B cell (primary cell): ENCODE measurements around the gene LRRC47.

Source experiments
- EZH2 ChIP-seq: IDR thresholded peaks from 2 replicates; pipeline ENCODE4 v1.6.1; 2012; ENCODE audit warnings: borderline replicate concordance, low read depth, mild to moderate bottlenecking, moderate library complexity, low read length; ENCODE audit not compliant: insufficient read depth, poor library complexity, severe bottlenecking
- TF ChIP-seq, protein P1 (sequence below): fragments of 200-600 bp; IDR thresholded peaks from one replicate; pipeline ENCODE4 v1.8.0; 2022; ENCODE audit warnings: antibody characterized with exemption, mild to moderate bottlenecking

DNA sequence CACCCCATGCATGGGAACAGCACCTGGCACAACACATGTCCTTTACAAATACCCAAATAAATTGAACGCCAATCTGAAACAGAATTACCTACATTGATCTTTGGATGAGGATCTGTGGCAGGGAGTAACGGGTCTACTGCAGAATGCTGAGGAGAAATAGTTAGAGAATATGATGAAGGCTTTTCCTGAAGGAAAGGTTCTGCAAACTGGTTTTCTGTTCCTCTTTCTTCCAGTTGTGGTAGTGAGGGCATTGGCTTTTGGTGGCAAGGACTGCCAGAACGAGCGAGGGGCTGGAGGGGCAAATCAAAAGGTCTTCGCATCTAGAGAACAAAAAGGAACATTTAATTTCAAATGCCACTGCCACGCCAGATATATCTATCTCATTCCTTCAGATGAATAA lies 40.9 kb upstream of the LRRC47 start:
- TF ChIP-seq, protein P1, sequence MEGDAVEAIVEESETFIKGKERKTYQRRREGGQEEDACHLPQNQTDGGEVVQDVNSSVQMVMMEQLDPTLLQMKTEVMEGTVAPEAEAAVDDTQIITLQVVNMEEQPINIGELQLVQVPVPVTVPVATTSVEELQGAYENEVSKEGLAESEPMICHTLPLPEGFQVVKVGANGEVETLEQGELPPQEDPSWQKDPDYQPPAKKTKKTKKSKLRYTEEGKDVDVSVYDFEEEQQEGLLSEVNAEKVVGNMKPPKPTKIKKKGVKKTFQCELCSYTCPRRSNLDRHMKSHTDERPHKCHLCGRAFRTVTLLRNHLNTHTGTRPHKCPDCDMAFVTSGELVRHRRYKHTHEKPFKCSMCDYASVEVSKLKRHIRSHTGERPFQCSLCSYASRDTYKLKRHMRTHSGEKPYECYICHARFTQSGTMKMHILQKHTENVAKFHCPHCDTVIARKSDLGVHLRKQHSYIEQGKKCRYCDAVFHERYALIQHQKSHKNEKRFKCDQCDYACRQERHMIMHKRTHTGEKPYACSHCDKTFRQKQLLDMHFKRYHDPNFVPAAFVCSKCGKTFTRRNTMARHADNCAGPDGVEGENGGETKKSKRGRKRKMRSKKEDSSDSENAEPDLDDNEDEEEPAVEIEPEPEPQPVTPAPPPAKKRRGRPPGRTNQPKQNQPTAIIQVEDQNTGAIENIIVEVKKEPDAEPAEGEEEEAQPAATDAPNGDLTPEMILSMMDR = no peak
- no peak for TF ChIP-seq EZH2
